ENCODE results near the gene NUP50.

- TF ChIP-seq CTCF (conservative IDR thresholded peaks at IDR 0.05) = no peak
- TF ChIP-seq ZFX (IDR thresholded peaks at IDR 0.05) = no peak
Observed at GRCh38 chr22:45149671-45150070, 14.1 kb upstream of the NUP50 start.
